Gastroesophageal sphincter (tissue), 4 donors: ENCODE results near the gene ECEL1. TPM values are rescaled to one million over a fixed set of nuclear protein-coding genes. Genes with fewer than 3 reads are reported as not detected.
"Not testable (repeated sequence)": the region's sequence is repeated elsewhere in the genome, so short reads cannot be mapped to it uniquely, and the experiment has no call there.

Experiments
- ATAC-seq: fragments of 150-250 bp; one replicate; pipeline ENCODE4 v1.9.1; 2016; ENCODE audit warnings: mild to moderate bottlenecking, moderate library complexity
- H3K27ac ChIP-seq, 4 donors: fragments of 200-600 bp; sonication (generic) in 3 of 4; 1 replicate in 3 of 4; 2 replicates in 1 of 4; pipeline ENCODE4 v1.5.1; 2016 to 2019
- H3K27me3 ChIP-seq: fragments of 200-600 bp; sonication (generic); one replicate; pipeline ENCODE4 v1.5.1; 2019
- H3K36me3 ChIP-seq, 2 donors: fragments of 200-600 bp; sonication (generic); one replicate each; pipeline ENCODE4 v1.5.1; 2019; ENCODE audit warnings: control low read depth in 1 of 2
- H3K4me1 ChIP-seq, 3 donors: fragments of 200-600 bp; sonication (generic); 1 replicate in 2 of 3; 2 replicates in 1 of 3; pipeline ENCODE4 v1.5.1; 2016 to 2019; ENCODE audit warnings: control low read depth in 2 of 3
- H3K4me3 ChIP-seq, 2 donors: fragments of 200-600 bp; sonication (generic); one replicate each; pipeline ENCODE4 v1.5.1; 2019; ENCODE audit warnings: mild to moderate bottlenecking in 1 of 2, moderate library complexity in 1 of 2
- H3K9me3 ChIP-seq, 3 donors: fragments of 200-600 bp; sonication (generic); one replicate each; pipeline ENCODE4 v1.5.1; 2017 to 2019; ENCODE audit warnings: control low read depth in 2 of 3
- EP300 ChIP-seq: sonication (generic); formaldehyde crosslinking; IDR thresholded peaks from one replicate; pipeline ENCODE4 v1.6.1; 2017; ENCODE audit warnings: antibody characterized with exemption, mild to moderate bottlenecking
- POLR2A ChIP-seq, 2 donors: fragments of 450-650 bp; IDR thresholded peaks; one replicate each; pipeline ENCODE4 v1.6.1; 2017; ENCODE audit warnings: antibody characterized with exemption in 2 of 2, mild to moderate bottlenecking in 2 of 2, moderate library complexity in 1 of 2
- POLR2AphosphoS5 ChIP-seq: sonication (generic); formaldehyde crosslinking; IDR thresholded peaks from one replicate; pipeline ENCODE4 v1.6.1; 2017; ENCODE audit warnings: antibody characterized with exemption
- WGBS, 2 donors: methylation state at CpG; one replicate each; pipeline ENCODE4 v1.1.5; 2018; ENCODE audit warnings: low coverage in 1 of 2; 5-methylcytosine and 5-hydroxymethylcytosine counted together
- total RNA-seq, 4 donors: library from RNA; depleted of rRNA; stranded (reverse); fragments of >200 nt; gene quantifications; one replicate each; pipeline ENCODE4 v1.1.0, GENCODE V29; 2016
- TF ChIP-seq, protein P1 (sequence below), 4 experiments: fragments of 200-600 bp in 2 of 4; fragments of 450-650 bp in 2 of 4; sonication (generic) in 1 of 4; IDR thresholded peaks; one replicate each; pipeline ENCODE4 v1.5.1; 2017 to 2019; ENCODE audit warnings: antibody characterized with exemption in 4 of 4, mild to moderate bottlenecking in 2 of 4, moderate library complexity in 2 of 4

ECEL1 gene
- total RNA-seq, 4 donors from 2014 or later = 1.1 to 1.4 TPM; not detected in 2

GRCh38 chr2:232455426-232456255, 32.0 kb downstream of the ECEL1 start, which contains the start of gene ALPI:
Gene ALPI, plus strand, starts transcription at chr2:232456153. Its CDS starts 47 bp downstream, at chr2:232456200.
- Histone ChIP-seq H3K4me3 (no peak within 1 kb of the TSS), H3K27me3 (peaks cover 52% of the 10 kb centered on the region), H3K9me3 (no peaks in the 10 kb centered on the region), H3K4me1 (no peaks in the 10 kb centered on the region), H3K27ac (no peak within 1 kb of the TSS), H3K36me3 (no peaks in the 10 kb centered on the region)
- TF ChIP-seq POLR2A (IDR thresholded peaks at IDR 0.05) (no peak), EP300 (no peak)
- TF ChIP-seq, protein P1, sequence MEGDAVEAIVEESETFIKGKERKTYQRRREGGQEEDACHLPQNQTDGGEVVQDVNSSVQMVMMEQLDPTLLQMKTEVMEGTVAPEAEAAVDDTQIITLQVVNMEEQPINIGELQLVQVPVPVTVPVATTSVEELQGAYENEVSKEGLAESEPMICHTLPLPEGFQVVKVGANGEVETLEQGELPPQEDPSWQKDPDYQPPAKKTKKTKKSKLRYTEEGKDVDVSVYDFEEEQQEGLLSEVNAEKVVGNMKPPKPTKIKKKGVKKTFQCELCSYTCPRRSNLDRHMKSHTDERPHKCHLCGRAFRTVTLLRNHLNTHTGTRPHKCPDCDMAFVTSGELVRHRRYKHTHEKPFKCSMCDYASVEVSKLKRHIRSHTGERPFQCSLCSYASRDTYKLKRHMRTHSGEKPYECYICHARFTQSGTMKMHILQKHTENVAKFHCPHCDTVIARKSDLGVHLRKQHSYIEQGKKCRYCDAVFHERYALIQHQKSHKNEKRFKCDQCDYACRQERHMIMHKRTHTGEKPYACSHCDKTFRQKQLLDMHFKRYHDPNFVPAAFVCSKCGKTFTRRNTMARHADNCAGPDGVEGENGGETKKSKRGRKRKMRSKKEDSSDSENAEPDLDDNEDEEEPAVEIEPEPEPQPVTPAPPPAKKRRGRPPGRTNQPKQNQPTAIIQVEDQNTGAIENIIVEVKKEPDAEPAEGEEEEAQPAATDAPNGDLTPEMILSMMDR (IDR thresholded peaks at IDR 0.05) = no peak
- WGBS, 2 donors = no CpG with 5 or more reads among the region's 14 CpGs
- no peak for ATAC-seq

- H3K27ac ChIP-seq = no peak overlapping the region
- no peak overlapping the region for H3K4me3 ChIP-seq
- ATAC-seq = no peak
- peaks cover 46% of the 10 kb centered on the region for H3K27me3 ChIP-seq
- no peaks in the 10 kb centered on the region for H3K4me1 ChIP-seq
- 88% methylated on average over 2 of the region's 9 CpGs; no CpG with 5 or more reads in 1 of the 2 donors for WGBS, 2 donors
- no peaks in the 10 kb centered on the region for H3K9me3 ChIP-seq
- H3K36me3 ChIP-seq = no peaks in the 10 kb centered on the region
- TF ChIP-seq POLR2A (IDR thresholded peaks at IDR 0.05) (no peak), POLR2AphosphoS5 (no peak), EP300 (no peak)
- TF ChIP-seq, protein P1 (IDR thresholded peaks at IDR 0.05) = no peak
Measured at GRCh38 chr2:232454630-232455029, 33.0 kb downstream of the ECEL1 start.

DNA sequence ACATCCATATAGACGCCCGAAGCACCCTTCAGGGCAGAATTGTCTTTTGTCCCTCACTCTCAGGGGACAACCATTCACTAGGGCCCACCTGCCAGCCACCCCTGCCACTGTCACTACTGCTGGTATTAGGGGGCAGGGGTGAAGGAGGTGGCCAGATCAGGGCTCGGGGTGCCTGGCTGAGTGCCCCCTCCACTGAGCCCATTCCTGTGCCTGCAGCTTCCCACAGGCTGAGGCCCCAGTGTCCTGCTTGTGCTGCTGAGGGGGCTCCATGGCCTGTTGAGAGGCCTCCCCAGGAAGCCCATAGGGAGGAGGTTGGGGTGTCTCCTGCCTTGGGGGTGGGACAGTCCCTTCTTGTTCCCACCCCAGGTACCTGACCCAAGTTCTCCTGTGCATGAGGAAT, 36.0 kb downstream of the ECEL1 start:
- not testable (repeated sequence) for H3K36me3 ChIP-seq
- 100% methylated on average over 2 of the region's 3 CpGs; no CpG with 5 or more reads in 1 of the 2 donors for WGBS, 2 donors

DNA sequence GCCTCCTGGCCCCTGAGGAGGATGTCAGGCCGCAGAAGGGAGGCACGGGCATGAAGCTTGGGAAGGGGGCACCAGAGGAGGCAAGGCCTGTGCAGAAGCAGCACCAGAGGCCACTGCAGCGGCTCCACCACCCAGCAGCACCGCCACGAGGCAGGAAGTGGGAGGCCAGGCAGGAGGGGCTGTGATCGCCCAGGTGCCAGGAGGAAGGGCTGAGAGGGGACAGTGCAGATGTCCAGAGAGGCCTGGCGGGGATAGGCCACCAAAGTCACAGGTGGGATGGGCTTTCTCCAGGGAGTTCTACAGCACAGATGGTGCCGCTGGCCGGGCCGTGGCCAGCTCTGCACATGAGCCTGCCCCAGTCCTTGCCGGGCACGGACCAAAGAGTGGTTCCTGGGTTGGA, 37.7 kb downstream of the ECEL1 start:
- ATAC-seq = no peak
- H3K4me3 ChIP-seq = no peak overlapping the region
- no peaks in the 10 kb centered on the region for H3K4me1 ChIP-seq
- H3K27me3 ChIP-seq = peaks cover 5% of the 10 kb centered on the region
- TF ChIP-seq EP300 (no peak), POLR2AphosphoS5 (no peak), POLR2A (IDR thresholded peaks at IDR 0.05) (no peak)
- H3K9me3 ChIP-seq = no peaks in the 10 kb centered on the region
- H3K36me3 ChIP-seq = no peaks in the 10 kb centered on the region
- 77 to 81% methylated on average over 3 to 7 of the region's 12 CpGs for WGBS, 2 donors
- no peak overlapping the region for H3K27ac ChIP-seq

More for the DNA sequence above, 36.0 kb downstream of the ECEL1 start:
- ATAC-seq, H3K4me1 ChIP-seq, H3K9me3 ChIP-seq, H3K4me3 ChIP-seq, H3K27ac ChIP-seq: not testable (repeated sequence)
- H3K27me3 ChIP-seq = peaks cover 16% of the 10 kb centered on the region

DNA sequence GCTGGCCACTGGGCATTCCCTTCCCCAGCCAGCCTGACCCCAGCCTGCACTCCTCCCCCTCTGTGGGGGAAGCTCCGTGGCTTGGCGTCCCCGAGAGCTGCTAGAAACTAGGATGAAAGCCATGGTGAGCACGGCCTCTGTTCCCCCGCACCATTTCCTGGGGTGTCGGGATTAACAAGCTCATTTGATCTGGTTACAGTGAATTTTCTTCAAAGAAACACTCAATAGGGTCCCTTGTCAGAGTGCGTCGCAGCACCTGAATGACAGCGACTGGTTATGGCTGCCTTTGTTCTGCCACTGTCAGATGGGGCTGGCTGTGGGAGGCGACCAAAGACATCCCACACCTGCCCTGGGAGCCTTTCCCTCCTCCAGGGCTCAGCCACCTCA, 39.3 kb downstream of the ECEL1 start:
- H3K9me3 ChIP-seq = no peaks in the 10 kb centered on the region
- H3K27me3 ChIP-seq = no peaks in the 10 kb centered on the region
- H3K36me3 ChIP-seq = no peaks in the 10 kb centered on the region
- no peak overlapping the region for H3K27ac ChIP-seq
- 93% methylated on average over 3 of the region's 10 CpGs; no CpG with 5 or more reads in 1 of the 2 donors for WGBS, 2 donors
- H3K4me3 ChIP-seq = no peak overlapping the region
- ATAC-seq = no peak
- TF ChIP-seq POLR2A (IDR thresholded peaks at IDR 0.05) = no peak
- no peak for TF ChIP-seq EP300
- TF ChIP-seq, protein P1 (IDR thresholded peaks at IDR 0.05) = no peak
- TF ChIP-seq POLR2AphosphoS5 = no peak
- no peaks in the 10 kb centered on the region for H3K4me1 ChIP-seq
